Activated CD4-positive, CD25-positive, alpha-beta regulatory T cell treated with anti-CD3 and anti-CD28 coated beads, Interleukin-2, amount 50 U/mL, for 24 hours (primary cell): ENCODE data around the gene MYCN.
"Not testable (repeated sequence)": the region's sequence is repeated elsewhere in the genome, so short reads cannot be mapped to it uniquely, and the experiment has no call there.

Experiments used
- ATAC-seq, 2 donors: fragments of 150-1000 bp; cut with Tn5 transposase; one replicate each; pipeline ENCODE4 v1.10.0; 2021; ENCODE audit warnings: mild to moderate bottlenecking in 1 of 2, moderate library complexity in 1 of 2

MYCN gene

GRCh38 chr2:15908371-15908770, 32.0 kb upstream of the MYCN start:
- ATAC-seq = no peak

DNA sequence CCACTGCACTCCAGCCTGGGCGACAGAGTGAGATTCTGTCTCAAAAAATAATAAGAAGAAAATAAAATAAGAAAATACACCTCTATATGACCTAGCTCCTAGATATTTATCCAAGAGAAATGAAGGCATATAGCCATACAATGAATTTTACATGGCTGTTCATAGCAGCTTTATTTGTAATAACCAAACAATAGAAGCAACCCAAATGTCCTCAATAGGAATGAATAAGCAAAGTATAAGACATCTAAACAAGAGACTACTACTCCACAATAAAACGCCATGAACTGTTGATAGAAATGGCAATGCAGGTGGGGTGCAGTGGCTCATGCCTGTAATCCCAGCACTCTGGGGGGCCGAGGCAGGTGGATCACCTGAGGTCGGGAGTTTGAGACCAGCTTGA, 31.2 kb upstream of the MYCN start:
- no peak for ATAC-seq

DNA sequence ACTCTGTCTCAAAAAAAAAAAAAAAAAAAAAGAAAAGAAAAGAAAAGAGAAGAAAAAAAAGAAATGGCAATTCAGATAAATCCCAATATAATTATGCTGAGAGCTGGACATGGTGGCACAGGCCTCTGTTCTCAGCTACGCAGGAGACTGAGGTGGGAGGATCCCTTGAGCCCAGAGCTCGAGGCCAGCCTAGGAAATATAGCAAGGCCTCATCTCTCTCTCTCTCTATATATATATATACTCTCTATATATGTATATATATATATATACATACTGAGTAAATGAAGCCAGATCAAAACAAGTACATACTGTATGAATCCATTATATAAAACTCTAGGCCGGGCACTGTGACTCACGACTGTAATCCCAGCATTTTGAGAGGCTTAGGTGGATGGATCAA, 30.6 kb upstream of the MYCN start:
- no peak for ATAC-seq

GRCh38 chr2:15911270-15911669, 29.1 kb upstream of the MYCN start:
- ATAC-seq = not testable (repeated sequence)

- no peak for ATAC-seq
These were observed 28.7 kb upstream of the MYCN start for GRCh38 chr2:15911686-15912085.

DNA sequence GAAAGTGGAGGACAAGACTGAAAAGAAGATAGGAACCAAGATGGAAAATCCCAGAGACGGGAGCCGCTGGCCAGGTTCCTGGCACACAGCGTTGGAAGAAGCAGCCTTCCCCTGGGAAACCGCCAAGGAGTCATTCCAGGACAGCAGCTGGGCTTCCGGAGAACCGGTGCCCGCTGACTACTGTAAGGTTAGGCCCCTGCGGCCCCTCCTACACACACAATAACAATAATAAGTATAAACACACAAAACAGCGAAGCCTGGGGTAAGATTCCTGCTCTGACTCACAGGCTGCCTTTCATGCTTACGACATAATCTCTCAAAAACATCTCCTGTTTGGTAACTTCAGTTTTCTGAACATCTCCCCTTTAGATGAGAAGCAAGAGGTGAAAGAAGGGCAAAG, 28.1 kb upstream of the MYCN start:
- ATAC-seq = no peak

DNA sequence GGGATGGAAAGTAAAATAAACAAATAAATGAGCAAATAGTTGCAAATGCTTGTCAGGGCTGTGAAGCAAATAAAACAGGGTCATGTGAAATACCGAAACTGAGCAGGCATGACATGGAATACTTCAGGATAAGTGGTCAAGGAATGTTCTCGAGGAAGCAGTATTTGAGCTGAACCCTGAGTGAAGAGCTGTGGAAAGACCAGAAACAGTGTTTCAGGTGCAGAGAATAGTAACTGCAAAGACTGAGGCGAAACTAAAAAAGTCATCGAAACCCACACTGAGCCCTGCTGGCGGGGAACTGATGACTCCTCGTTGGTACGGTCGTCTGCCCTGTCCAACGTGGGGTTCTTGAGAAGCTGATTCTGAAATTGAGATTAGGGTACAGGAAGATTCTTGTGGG, 27.2 kb upstream of the MYCN start:
- ATAC-seq = no peak

DNA sequence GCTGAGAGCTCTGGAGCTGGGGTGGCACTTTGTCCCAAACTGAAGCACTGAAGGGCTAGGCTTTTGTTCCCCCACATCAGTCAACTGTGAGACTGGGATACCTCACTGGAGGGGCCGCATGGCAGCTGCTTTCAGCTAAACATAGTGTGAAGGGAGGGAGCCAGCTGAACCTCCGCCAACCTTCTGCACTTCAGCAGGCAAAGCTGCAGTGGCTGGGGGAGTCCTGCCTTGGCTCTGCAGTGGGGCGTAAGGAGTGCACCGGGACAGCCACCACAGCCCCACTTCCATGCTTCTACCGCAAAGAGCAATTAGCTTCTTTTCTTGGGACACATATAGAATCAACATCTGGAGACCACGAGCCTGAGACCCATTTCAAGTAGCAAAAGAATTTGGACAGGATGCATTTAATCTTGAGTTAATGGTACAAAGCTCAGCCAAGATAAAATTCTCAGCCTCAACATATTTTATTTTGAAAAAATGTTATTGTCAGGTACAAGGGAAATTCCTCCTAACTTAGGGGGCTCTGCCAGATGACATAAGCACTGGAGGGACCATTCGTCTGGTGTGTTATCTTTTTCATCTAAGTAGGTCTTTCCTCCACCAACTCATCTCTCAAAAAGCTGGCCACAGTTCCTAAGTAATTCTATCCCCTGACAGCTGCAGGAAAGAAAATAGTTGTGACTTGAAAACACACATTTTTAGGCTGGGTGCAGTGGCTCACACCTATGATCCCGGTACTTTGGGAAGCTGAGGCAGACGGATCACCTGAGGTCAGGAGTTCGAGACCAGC, 25.6 kb upstream of the MYCN start:
- ATAC-seq = no peak

DNA sequence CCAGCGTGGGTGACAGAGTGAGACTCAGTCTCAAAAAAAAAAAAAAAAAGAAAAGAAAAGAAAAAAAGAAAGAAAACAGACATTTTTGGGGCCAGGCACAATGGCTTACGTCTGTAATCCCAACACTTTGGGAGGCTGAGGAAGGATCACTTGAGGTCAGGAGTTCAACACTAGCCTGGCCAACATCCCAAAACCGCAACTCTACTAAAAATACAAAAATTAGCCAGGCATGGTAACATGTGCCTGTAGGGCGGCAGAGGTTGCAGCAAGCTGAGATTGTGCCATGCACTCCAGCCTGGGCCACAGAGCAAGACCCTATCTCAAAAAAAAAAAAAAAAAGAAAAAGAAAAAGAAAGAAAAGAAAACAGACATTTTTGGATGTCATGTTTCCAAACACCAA, 24.8 kb upstream of the MYCN start:
- ATAC-seq = not testable (repeated sequence)

GRCh38 chr2:15916336-15916735, 24.0 kb upstream of the MYCN start:
- no peak for ATAC-seq

- no peak for ATAC-seq
These were observed 21.5 kb upstream of the MYCN start for GRCh38 chr2:15918761-15919356.

DNA sequence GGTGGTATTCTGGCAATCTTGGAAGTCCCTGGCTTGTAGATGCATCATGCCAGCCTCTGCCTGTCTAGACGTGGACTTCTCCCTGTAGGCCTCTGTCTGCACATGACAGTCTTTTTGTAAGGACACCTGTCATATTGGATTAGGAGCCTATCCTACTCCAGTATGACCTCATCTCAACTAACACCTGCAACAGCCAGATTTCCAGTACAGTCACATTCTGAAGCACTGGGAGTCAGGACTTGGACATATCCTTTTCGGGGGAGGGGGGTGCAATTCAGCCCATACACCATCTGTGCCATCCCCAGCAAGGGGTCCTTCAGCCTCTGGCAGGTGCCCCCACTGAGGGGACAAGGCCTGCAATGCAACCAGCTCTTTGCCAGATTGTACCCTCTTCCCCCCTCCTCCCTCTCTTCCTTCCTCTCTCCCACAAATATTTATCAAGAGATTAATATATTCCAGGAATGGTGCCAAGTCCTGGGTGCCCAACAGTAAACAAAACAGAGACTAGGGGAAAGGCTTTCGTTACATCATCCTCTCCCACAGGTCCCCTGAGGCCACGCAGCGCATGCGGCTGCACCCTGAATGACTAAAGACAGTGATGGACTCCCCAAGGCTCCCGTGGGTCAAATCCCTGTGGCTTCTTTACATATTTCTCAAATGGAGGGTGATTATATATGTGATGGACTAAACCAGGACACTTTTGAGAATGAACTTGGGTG, 20.5 kb upstream of the MYCN start:
- no peak for ATAC-seq

DNA sequence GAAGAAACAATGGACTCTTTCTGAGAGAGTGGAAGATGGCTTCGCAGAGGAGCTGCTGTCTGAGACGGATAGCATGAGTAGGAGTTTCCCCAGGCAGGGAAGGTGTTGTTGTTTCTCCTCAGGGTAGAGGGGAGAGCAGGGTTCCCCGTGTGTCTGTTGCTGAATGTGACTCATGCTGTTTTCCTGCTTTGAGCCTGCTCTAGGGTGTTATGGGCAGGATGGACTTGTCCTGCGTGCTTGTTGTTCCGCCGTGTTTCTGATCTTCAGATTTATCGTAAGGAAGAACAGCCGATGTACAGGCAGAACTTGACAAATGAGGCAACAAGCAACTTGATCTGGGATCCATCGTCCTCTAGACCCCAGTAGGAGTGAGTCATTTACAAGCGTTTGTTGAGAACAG, 19.7 kb upstream of the MYCN start:
- ATAC-seq = no peak

GRCh38 chr2:15923597-15923996, 16.8 kb upstream of the MYCN start:
- ATAC-seq = no peak

- ATAC-seq = no peak
These were observed 14.5 kb upstream of the MYCN start for GRCh38 chr2:15925819-15926218.

- ATAC-seq = no peak
These were observed 14.1 kb upstream of the MYCN start for GRCh38 chr2:15926252-15926651.

GRCh38 chr2:15927551-15928218, 12.7 kb upstream of the MYCN start:
- no peak for ATAC-seq

GRCh38 chr2:15929008-15929407, 11.3 kb upstream of the MYCN start:
- not testable (repeated sequence) for ATAC-seq

DNA sequence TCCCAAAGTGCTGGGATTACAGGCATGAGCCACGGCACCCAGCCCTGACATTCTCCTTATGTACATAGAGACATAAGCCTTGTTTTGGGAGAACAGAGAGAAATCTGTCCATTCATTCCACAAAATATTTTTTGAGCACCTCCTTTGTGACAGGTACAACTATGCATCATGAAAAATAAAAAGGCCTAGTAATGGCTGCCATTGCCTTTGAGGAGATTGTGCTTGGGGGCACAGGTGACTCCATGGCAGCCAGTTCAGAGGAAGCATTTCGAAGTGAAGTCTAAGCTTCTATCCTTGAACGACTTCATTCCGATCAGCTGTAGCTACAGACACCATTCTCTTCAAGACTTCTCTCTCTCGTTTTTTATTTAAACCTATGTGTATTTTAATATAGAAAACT, 10.5 kb upstream of the MYCN start:
- no peak for ATAC-seq

DNA sequence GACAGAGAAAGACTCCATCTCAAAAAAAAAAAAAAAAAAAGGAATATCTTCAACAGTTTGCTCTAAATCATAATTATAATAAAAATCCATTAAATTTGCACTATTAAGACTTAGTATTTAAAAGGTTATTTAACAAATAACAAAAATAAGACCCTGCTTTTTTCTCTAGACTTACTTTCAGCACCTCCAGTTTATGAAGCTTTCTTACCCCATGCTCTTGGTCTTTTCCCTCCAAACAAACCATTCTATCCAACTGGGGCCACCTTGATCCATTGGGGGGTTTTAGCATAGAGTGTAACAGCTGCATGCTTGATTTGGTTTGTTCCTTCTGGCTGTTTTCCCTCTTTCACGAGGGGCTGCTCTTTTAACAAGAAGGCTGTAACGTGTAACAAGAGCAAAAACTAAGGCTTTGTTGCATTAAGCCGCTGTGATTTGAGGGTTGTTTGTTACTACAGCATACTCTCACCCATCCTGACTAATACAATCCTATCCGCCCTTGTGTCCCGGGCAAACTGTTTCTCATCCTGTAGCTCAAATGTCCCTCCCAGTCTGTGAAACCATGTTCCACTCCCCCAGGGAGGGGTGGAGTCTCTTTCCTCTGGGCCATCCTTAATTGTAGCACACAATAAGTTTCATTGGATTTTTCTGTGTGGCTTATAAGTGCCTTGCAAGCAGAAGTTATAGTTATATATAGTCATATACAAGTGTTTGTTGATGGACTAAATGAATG, 9.6 kb upstream of the MYCN start:
- ATAC-seq = no peak

DNA sequence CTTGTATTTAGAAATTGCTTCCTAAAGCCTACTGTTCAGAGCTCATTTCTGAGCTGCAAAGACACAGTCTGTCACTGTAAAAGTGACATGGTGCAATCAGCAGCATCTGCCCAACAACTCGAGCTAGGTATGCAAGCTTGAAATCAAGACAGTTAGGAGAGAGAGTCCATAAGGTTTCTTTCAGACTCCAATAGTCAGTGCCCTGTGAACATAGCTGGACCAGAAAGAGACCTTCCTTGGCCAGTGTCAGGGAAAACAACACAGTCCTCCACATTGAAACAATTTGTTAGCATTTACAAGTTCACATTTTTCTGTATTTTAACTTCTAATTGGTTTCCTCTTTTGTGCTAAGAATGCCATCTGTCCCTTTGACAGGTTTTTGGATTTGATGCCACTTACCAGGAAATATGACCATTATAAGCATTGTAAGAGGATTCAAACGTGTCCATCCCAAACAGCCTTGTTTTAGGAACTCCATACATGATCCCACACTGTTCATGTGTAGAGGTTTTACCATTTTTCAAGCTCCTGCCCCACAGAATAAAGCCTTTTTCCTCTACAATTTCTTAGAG, 8.9 kb upstream of the MYCN start:
- no peak for ATAC-seq

- ATAC-seq = no peak
These were observed 8.4 kb upstream of the MYCN start for GRCh38 chr2:15931950-15932349.
